Trophoblast cell (in vitro differentiated cells and primary cell): Measurements from ENCODE around the gene TMEFF1.
"Not testable (repeated sequence)": the region's sequence is repeated elsewhere in the genome, so short reads cannot be mapped to it uniquely, and the experiment has no call there.

Experiments used
- DNase-seq, 2 donors: peaks; one replicate each; pipeline ENCODE4 v3.0.0-alpha.2; 2016
- H2AFZ ChIP-seq: 2 replicates; pipeline ENCODE4 v1.6.1; 2013; ENCODE audit warnings: low read length, moderate library complexity, mild to moderate bottlenecking; ENCODE audit not compliant: insufficient read depth, poor library complexity
- H2AK5ac ChIP-seq: 2 replicates; pipeline ENCODE4 v1.6.1; 2013; ENCODE audit warnings: mild to moderate bottlenecking, low read length
- H2BK120ac ChIP-seq: 2 replicates; pipeline ENCODE4 v1.6.1; 2013; ENCODE audit warnings: low read length, mild to moderate bottlenecking, moderate library complexity; ENCODE audit not compliant: insufficient read depth, poor library complexity
- H2BK12ac ChIP-seq: 2 replicates; pipeline ENCODE4 v1.6.1; 2013; ENCODE audit warnings: mild to moderate bottlenecking, low read length, moderate library complexity
- H2BK5ac ChIP-seq: 2 replicates; pipeline ENCODE4 v1.6.1; 2013; ENCODE audit warnings: low read length, low read depth, moderate library complexity, mild to moderate bottlenecking; ENCODE audit not compliant: poor library complexity
- H3K14ac ChIP-seq: 2 replicates; pipeline ENCODE4 v1.6.1; 2013; ENCODE audit warnings: mild to moderate bottlenecking, low read length
- H3K18ac ChIP-seq: 2 replicates; pipeline ENCODE4 v1.6.1; 2013; ENCODE audit warnings: mild to moderate bottlenecking, low read length
- H3K23ac ChIP-seq: 2 replicates; pipeline ENCODE4 v1.6.1; 2013; ENCODE audit warnings: low read length
- H3K27ac ChIP-seq: 2 replicates; pipeline ENCODE4 v1.5.1; 2013; ENCODE audit warnings: low read depth, mild to moderate bottlenecking, inconsistent platforms, low read length, moderate library complexity
- H3K27me3 ChIP-seq: 2 replicates; pipeline ENCODE4 v1.6.1; 2013; ENCODE audit warnings: inconsistent platforms, mild to moderate bottlenecking, low read length, moderate library complexity; ENCODE audit not compliant: insufficient read depth
- H3K36me3 ChIP-seq, 2 experiments: 1 replicate in 1 of 2; 2 replicates in 1 of 2; pipeline ENCODE4 v1.6.1; 2013; ENCODE audit warnings: low read length in 2 of 2, mild to moderate bottlenecking in 2 of 2, moderate library complexity in 1 of 2; ENCODE audit not compliant: insufficient read depth in 2 of 2, control insufficient read depth in 1 of 2
- H3K4ac ChIP-seq: 2 replicates; pipeline ENCODE4 v1.6.1; 2013; ENCODE audit warnings: low read depth, mild to moderate bottlenecking, low read length, moderate library complexity
- H3K4me1 ChIP-seq, 2 experiments: 1 replicate in 1 of 2; 2 replicates in 1 of 2; pipeline ENCODE4 v1.6.1; 2013; ENCODE audit warnings: low read length in 2 of 2, mild to moderate bottlenecking in 2 of 2, moderate library complexity in 1 of 2; ENCODE audit not compliant: insufficient read depth in 2 of 2, control insufficient read depth in 1 of 2
- H3K4me2 ChIP-seq: 2 replicates; pipeline ENCODE4 v1.6.1; 2013; ENCODE audit warnings: inconsistent platforms, mild to moderate bottlenecking, low read length, moderate library complexity
- H3K4me3 ChIP-seq: 2 replicates; pipeline ENCODE4 v1.5.1; 2013; ENCODE audit warnings: mild to moderate bottlenecking, low read depth, low read length, inconsistent platforms
- H3K79me1 ChIP-seq: one replicate; pipeline ENCODE4 v1.6.1; 2013; ENCODE audit warnings: low read length
- H3K79me2 ChIP-seq: 2 replicates; pipeline ENCODE4 v1.6.1; 2013; ENCODE audit warnings: low read length, mild to moderate bottlenecking; ENCODE audit not compliant: control insufficient read depth, insufficient read depth, poor library complexity
- H3K9ac ChIP-seq: 2 replicates; pipeline ENCODE4 v1.6.1; 2013; ENCODE audit warnings: mild to moderate bottlenecking, low read length
- H3K9me3 ChIP-seq: 2 replicates; pipeline ENCODE4 v1.6.1; 2013; ENCODE audit warnings: low read depth, mild to moderate bottlenecking, control low read depth, inconsistent platforms, low read length; ENCODE audit not compliant: insufficient read depth
- H4K12ac ChIP-seq: 2 replicates; pipeline ENCODE4 v1.6.1; 2013; ENCODE audit warnings: low read depth, mild to moderate bottlenecking, low read length, moderate library complexity
- H4K8ac ChIP-seq: 2 replicates; pipeline ENCODE4 v1.6.1; 2013; ENCODE audit warnings: low read depth, mild to moderate bottlenecking, low read length, moderate library complexity
- H4K91ac ChIP-seq: one replicate; pipeline ENCODE4 v1.6.1; 2013; ENCODE audit warnings: low read depth, mild to moderate bottlenecking, low read length, moderate library complexity
- WGBS: extraction: QIAGEN DNeasy Blood & Tissue Kit; methylation state at CpG from one replicate; pipeline ENCODE4 v1.1.7; 2013; ENCODE audit warnings: missing lambda C conversion rate; ENCODE audit not compliant: insufficient read length, insufficient coverage; ENCODE audit errors: extremely low coverage; 5-methylcytosine and 5-hydroxymethylcytosine counted together

TMEFF1 gene

GRCh38 chr9:100521282-100521681 lies 48.3 kb downstream of the TMEFF1 start:
- H3K14ac ChIP-seq, result no peak overlapping the region
- no peaks in the 10 kb centered on the region for H3K79me1 ChIP-seq
- WGBS, result no CpG with 5 or more reads among the region's 3 CpGs
- H2AK5ac ChIP-seq, result no peak overlapping the region
- H3K4me2 ChIP-seq, result no peak overlapping the region
- H3K27ac ChIP-seq, result no peak overlapping the region
- no peaks in the 10 kb centered on the region for H3K4me1 ChIP-seq
- no peak for DNase-seq
- no peak overlapping the region for H3K18ac ChIP-seq
- H3K36me3 ChIP-seq, result peaks cover 2 to 3% of the 10 kb centered on the region in 2 experiments
- no peak overlapping the region for H3K9ac ChIP-seq
- H2AFZ ChIP-seq, result no peak overlapping the region
- H4K91ac ChIP-seq, result no peak overlapping the region
- no peak overlapping the region for H3K23ac ChIP-seq
- H4K12ac ChIP-seq, result no peak overlapping the region
- no peaks in the 10 kb centered on the region for H3K27me3 ChIP-seq
- no peak overlapping the region for H2BK12ac ChIP-seq
- no peaks in the 10 kb centered on the region for H3K9me3 ChIP-seq
- no peak overlapping the region for H3K4me3 ChIP-seq
- no peak overlapping the region for H4K8ac ChIP-seq
- H2BK120ac ChIP-seq, result no peak overlapping the region
- no peak overlapping the region for H2BK5ac ChIP-seq
- H3K79me2 ChIP-seq, result no peaks in the 10 kb centered on the region
- no peak overlapping the region for H3K4ac ChIP-seq

GRCh38 chr9:100525563-100525962 lies 52.6 kb downstream of the TMEFF1 start:
- Histone ChIP-seq H3K27me3 (no peaks in the 10 kb centered on the region), H3K79me1 (no peaks in the 10 kb centered on the region), H3K27ac (no peak overlapping the region), H4K12ac (no peak overlapping the region), H3K18ac (no peak overlapping the region), H3K4me1 (no peaks in the 10 kb centered on the region), H3K23ac (no peak overlapping the region), H3K36me3 (peaks cover 3 to 6% of the 10 kb centered on the region in 2 experiments), H3K79me2 (no peaks in the 10 kb centered on the region), H2AK5ac (no peak overlapping the region), H3K4me3 (no peak overlapping the region), H3K9me3 (no peaks in the 10 kb centered on the region), H4K8ac (no peak overlapping the region), H3K9ac (no peak overlapping the region), H3K4ac (no peak overlapping the region), H3K14ac (no peak overlapping the region), H2BK120ac (no peak overlapping the region), H4K91ac (no peak overlapping the region), H3K4me2 (no peak overlapping the region), H2BK12ac (no peak overlapping the region), H2BK5ac (no peak overlapping the region), H2AFZ (no peak overlapping the region)
- DNase-seq, result no peak
- WGBS, result no CpG with 5 or more reads among the region's 2 CpGs

- H2BK5ac ChIP-seq, H3K9me3 ChIP-seq, H2BK120ac ChIP-seq, H4K91ac ChIP-seq, H3K79me1 ChIP-seq, H3K23ac ChIP-seq, H3K4me1 ChIP-seq, H3K79me2 ChIP-seq, H2BK12ac ChIP-seq, H2AFZ ChIP-seq, H3K27me3 ChIP-seq, H2AK5ac ChIP-seq, H4K8ac ChIP-seq, H3K14ac ChIP-seq, H3K4me3 ChIP-seq, DNase-seq, H3K18ac ChIP-seq, H3K4me2 ChIP-seq, H4K12ac ChIP-seq, H3K27ac ChIP-seq, H3K36me3 ChIP-seq, H3K9ac ChIP-seq, H3K4ac ChIP-seq: not testable (repeated sequence)
- WGBS, result no CpG with 5 or more reads among the region's 30 CpGs
Observed at GRCh38 chr9:100527180-100527794, 54.3 kb downstream of the TMEFF1 start.

GRCh38 chr9:100534401-100534800 lies 61.5 kb downstream of the TMEFF1 start:
- no peak overlapping the region for H3K18ac ChIP-seq
- no peaks in the 10 kb centered on the region for H3K79me2 ChIP-seq
- no peak overlapping the region for H3K4ac ChIP-seq
- H2BK12ac ChIP-seq, result no peak overlapping the region
- H3K27me3 ChIP-seq, result no peaks in the 10 kb centered on the region
- H2AK5ac ChIP-seq, result no peak overlapping the region
- H2BK5ac ChIP-seq, result no peak overlapping the region
- H4K12ac ChIP-seq, result no peak overlapping the region
- no peak overlapping the region for H3K14ac ChIP-seq
- no peaks in the 10 kb centered on the region for H3K79me1 ChIP-seq
- no peak overlapping the region for H4K8ac ChIP-seq
- WGBS, result no CpG with 5 or more reads among the region's 4 CpGs
- no peak overlapping the region for H4K91ac ChIP-seq
- no peak overlapping the region for H3K9ac ChIP-seq
- H3K9me3 ChIP-seq, result no peaks in the 10 kb centered on the region
- H3K4me2 ChIP-seq, result no peak overlapping the region
- H2BK120ac ChIP-seq, result no peak overlapping the region
- DNase-seq, result no peak
- no peak overlapping the region for H3K4me3 ChIP-seq
- H3K4me1 ChIP-seq, result no peaks in the 10 kb centered on the region
- H3K36me3 ChIP-seq, result peaks cover 5 to 6% of the 10 kb centered on the region in 2 experiments
- H3K23ac ChIP-seq, result no peak overlapping the region
- H2AFZ ChIP-seq, result no peak overlapping the region
- H3K27ac ChIP-seq, result no peak overlapping the region
